HG03064 (cell line): ENCODE results near the gene FAF1.
A peak's percentile ranks its signal among the peaks of the same experiment; 100 is the strongest.
"Not testable (repeated sequence)": the region's sequence is repeated elsewhere in the genome, so short reads cannot be mapped to it uniquely, and the experiment has no call there.

Experiments
- ATAC-seq: cut with Tn5 transposase; IDR thresholded peaks from one replicate; pipeline ENCODE4 v1.9.1; 2021; ENCODE audit warnings: low read depth; ENCODE audit not compliant: unreplicated experiment

Gene FAF1

GRCh38 chr1:50967416-50968157 is 7.5 kb upstream of the FAF1 start:
- no peak for ATAC-seq

- ATAC-seq, result no peak
Observed at GRCh38 chr1:50966991-50967390, 6.9 kb upstream of the FAF1 start.

DNA sequence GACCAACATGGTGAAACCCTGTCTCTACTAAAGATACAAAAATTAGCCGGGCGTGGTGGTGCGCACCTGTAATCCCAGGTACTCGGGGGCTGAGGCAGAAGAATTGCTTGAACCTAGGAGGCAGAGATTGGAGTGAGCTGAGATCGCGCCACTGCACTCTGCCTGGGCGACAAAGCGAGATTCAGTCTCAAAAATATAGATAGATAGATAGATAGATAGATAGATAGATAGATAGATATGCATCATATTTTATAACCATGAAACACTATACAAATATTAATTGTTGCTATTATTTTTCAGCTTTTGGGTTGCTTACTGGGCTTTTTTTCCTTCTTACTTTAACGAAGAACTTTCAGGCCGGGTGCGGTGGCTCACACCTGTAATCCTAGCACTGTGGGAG is 4.8 kb upstream of the FAF1 start:
- no peak for ATAC-seq

DNA sequence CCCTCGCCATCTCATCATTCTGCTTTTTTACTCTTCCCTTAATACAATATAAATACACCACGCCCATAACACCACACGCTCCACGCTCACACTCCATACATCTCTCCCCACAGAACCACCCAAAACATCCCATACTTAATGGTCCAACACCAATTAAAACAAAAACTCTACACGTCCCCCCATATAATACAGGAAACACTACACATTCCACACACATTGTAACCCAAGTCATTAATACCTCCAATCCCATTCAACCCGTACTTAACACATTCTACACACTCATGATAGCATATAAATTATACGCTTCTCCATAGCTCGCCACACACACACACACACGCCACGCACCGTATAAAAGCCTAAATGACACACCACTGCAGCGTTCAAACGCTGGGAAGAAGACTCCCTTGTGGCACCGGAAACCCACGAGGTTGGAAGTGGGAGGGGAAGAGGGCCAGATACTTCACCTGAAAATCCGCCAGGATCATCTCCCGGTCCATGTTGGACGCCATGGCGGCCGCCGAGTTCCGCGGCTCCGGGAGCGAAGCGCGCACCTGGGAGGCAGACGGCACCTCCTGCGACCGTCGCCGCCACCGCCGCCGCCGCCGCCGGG is 659 bp downstream of the FAF1 start:
- ATAC-seq, result peak; percentile 20

DNA sequence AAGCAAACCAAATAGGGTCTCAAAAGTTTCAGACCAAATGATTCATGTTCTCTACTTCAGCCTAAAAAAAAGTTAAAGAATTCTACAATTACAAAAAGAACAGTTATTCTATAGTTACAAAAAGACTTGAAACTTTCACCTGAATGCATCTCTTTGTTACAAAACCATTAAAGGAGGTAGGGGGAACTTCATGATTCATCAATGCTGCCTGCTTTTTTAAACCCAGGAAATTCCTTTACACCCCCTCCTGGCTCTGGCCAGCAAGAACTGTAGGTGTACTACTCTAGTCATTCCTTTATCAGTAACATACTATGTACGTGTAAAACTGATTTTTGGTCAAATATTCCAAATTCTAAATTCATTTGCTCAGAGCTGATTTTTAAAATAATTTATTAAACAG is 5.0 kb downstream of the FAF1 start:
- no peak for ATAC-seq

- ATAC-seq, result not testable (repeated sequence)
Observed at GRCh38 chr1:50952566-50952965, 7.5 kb downstream of the FAF1 start.

GRCh38 chr1:50950396-50950795 is 9.7 kb downstream of the FAF1 start:
- ATAC-seq, result no peak

DNA sequence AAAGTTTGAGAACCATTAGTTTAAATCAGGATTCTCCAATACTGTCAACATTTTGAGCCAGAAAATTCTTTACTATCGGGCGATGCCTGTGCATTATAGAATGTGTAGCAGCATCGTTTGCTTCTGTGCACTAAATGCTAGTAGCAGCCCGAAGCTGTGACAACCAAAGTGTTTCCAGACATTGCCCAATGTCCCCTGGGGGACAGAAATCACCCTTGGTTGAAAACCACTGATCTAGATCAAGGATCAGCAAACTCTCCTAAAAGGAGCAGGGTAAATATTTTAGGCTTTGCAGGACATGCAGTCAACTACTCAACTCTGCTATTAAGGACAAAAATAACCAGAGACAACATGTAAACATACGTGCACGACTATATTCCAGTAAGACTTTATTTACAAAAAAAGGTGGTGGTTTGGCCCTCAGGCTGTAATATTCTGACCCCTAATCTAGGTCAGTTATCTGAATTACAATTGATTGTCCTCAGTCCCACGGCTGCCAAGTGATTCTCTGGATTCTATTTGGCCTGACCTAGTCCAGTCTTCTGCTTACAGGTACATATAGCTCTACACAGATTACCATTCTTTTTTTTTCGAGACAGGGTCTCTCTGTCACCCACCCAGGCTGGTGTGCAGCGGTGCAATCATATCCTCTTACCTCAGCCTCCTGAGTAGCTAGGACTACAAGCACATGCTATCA is 10.6 kb downstream of the FAF1 start:
- ATAC-seq, result no peak

GRCh38 chr1:50942334-50942733 is 17.7 kb downstream of the FAF1 start:
- ATAC-seq, result no peak

- no peak for ATAC-seq
Observed at GRCh38 chr1:50940291-50940690, 19.8 kb downstream of the FAF1 start.

DNA sequence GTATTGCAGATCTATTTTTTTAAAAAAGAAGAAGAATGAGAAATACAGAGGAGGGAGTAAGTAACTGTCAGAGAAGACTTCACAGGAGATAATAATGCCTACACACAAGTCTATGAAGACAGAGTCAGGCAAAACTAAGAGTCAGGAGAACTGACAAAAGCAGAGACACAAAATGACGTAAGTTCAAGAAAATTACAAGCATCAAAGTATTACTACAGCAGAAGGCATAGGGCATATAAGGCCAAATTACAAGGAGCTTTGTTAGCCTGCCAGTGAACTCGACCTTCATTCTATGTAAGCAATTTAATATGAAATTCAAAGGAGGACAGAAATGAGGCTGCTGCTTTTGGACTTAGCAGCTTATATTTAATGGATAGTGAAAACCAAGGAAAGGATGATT is 23.7 kb downstream of the FAF1 start:
- ATAC-seq, result no peak

GRCh38 chr1:50935276-50935675 is 24.8 kb downstream of the FAF1 start:
- ATAC-seq, result not testable (repeated sequence)

DNA sequence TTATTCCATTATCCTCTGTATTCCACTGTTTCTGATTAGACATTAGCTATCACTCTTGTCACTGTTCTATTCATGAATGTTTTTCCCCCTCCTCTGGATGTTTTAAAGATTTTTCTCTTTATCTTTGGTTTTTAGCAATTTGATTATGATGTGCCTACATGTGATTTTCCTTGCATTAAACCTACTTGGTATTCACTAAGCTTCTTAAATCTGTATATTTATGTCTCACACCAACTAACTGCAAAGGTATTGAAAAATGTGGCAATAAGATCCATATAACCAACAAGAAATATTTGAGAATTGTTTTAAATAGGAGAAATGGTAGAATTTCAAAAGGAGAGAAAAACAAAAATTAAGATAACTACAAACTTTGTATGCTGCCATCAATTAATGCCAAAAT is 25.2 kb downstream of the FAF1 start:
- ATAC-seq, result no peak

DNA sequence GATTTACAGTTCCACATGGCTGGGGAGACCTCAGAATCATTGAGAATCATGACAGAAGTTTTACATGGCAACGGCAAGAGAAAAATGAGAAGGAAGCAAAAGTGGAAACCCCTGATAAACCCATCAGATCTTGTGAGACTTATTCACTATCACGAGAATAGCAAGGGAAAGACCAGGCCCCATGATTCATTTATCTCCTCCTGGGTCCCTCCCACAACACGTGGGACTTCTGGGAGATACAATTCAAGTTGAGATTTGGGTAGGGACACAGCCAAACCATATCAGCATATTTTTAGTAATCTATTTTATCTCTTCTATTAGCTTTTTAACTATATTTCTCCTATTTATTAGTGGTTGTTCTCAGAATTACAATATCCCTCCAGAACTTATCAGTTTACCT is 26.3 kb downstream of the FAF1 start:
- not testable (repeated sequence) for ATAC-seq

DNA sequence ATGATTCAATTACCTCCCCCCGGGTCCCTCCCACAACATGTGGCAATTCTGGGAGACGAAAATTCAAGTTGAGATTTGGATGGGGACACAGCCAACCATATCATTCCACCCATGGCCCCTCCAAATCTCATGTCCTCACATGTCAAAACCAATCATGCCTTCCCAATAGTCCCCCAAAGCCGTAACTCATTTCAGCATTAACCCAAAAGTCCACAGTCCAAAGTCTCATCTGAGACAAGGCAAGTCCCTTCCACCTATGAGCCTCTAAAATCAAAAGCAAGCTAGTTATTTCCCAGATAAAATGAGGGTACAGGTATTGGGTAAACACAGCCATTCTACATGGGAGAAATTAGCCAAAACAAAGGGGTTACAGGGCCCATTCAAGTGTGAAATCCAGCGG is 28.0 kb downstream of the FAF1 start:
- not testable (repeated sequence) for ATAC-seq

DNA sequence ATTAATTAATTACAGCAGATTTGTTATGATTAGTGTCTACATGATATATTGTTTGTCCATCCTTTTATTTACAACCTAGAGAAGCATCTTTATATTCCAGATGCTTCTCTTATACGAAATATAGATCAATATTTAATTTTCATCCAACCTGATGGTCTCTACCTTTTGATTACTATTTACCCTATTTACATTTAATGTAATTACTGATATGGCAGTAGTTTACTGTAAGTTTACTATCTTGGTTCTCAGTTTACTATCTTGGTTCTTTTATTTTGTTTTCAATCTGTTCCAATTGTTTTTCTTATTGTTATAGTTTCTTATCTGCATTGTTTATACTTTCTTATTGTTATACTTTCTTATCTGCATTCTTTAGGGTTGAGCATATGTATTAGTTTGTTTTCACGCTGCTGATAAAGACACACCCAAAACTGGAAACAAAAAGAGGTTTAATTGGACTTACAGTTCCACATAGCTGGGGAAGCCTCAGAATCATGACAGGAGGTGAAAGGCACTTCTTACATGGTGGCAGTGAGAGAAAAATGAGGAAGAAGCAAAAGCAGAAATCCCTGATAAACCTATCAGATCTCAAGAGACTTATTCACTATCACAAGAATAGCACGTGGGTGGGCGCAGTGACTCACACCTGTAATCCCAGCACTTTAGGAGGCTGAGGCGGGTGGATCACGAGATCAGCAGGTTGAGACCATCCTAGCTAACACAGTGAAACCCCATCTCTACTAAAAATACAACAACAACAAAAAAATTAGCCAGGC is 28.9 kb downstream of the FAF1 start:
- ATAC-seq, result no peak

GRCh38 chr1:50930193-50930592 is 29.9 kb downstream of the FAF1 start:
- peak; percentile 63 for ATAC-seq

GRCh38 chr1:50929376-50929958 is 30.6 kb downstream of the FAF1 start:
- no peak for ATAC-seq

DNA sequence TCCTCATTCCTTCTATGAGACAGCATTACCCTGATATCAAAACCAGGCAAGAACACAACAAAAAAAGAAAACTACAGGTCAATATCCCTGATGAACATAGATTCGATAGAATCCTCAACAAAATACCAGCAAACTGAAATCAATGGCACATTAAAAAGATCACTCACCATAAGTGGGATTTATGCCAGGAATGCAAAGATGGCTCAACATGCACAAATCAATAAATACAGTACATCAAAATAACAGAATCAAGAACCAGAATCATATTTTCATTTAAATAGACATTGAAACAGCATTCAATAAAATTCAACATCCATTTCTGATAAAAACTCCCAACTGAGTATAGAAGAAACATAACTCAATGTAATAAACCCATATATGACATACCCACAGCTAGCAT is 36.5 kb downstream of the FAF1 start:
- no peak for ATAC-seq

DNA sequence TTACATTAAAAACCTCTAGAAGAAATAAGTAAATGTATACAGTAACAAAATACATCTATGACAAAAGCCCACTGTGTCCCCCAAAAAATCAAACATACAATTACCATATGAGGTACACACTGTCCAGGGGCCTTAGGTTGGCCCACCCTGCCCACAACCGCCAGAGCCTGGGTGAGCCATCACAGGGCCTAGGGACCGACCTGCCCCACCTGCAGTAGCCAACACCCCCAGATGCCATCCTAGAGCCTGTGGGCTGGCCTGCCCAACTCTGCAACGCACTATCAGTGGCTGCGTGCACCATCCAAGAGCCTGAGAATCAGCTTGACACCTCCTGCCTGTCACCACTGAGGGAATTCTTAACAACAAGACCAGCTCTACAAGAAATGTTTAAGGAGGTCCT is 39.0 kb downstream of the FAF1 start:
- ATAC-seq, result no peak

GRCh38 chr1:50920409-50920808 is 39.7 kb downstream of the FAF1 start:
- ATAC-seq, result no peak
